Liver (tissue), 9 donors: ENCODE results near the gene FAT1. TPM values are rescaled to one million over a fixed set of nuclear protein-coding genes. Genes with fewer than 3 reads are reported as not detected.

ENCODE experiments used
- DNase-seq: peaks from one replicate; pipeline ENCODE4 v3.0.0-alpha.2; 2017; ENCODE audit warnings: low spot score
- H3K27ac ChIP-seq, 2 donors: one replicate each; pipeline ENCODE4 v1.7.0; 2013; ENCODE audit warnings: inconsistent platforms in 2 of 2, low read length in 2 of 2, control low read depth in 1 of 2, low read depth in 1 of 2, mild to moderate bottlenecking in 1 of 2
- H3K27me3 ChIP-seq, 4 donors: one replicate each; pipeline versions ENCODE4 v1.6.1 to v1.7.0; 2013; ENCODE audit warnings: low read length in 3 of 4, inconsistent platforms in 1 of 4, mild to moderate bottlenecking in 1 of 4, moderate library complexity in 1 of 4; ENCODE audit not compliant: control insufficient read depth in 4 of 4, insufficient read depth in 4 of 4
- H3K36me3 ChIP-seq, 4 donors: one replicate each; pipeline versions ENCODE4 v1.6.1 to v1.7.0; 2013; ENCODE audit warnings: low read length in 3 of 4, mild to moderate bottlenecking in 3 of 4, low read depth in 1 of 4, moderate library complexity in 1 of 4; ENCODE audit not compliant: control insufficient read depth in 4 of 4, insufficient read depth in 3 of 4
- H3K4me1 ChIP-seq, 4 donors: one replicate each; pipeline versions ENCODE4 v1.6.1 to v1.7.0; 2013; ENCODE audit warnings: low read length in 3 of 4, mild to moderate bottlenecking in 3 of 4, moderate library complexity in 1 of 4; ENCODE audit not compliant: control insufficient read depth in 4 of 4, insufficient read depth in 4 of 4
- H3K4me3 ChIP-seq, 3 donors: one replicate each; pipeline versions ENCODE4 v1.6.1 to v1.7.0; 2013; ENCODE audit warnings: low read length in 3 of 3, control low read depth in 1 of 3, low read depth in 1 of 3, mild to moderate bottlenecking in 1 of 3
- H3K9ac ChIP-seq, 2 donors: one replicate each; pipeline ENCODE4 v1.7.0; 2013; ENCODE audit warnings: low read length in 2 of 2, mild to moderate bottlenecking in 2 of 2, moderate library complexity in 2 of 2, control low read depth in 1 of 2, low read depth in 1 of 2
- H3K9me3 ChIP-seq, 4 donors: one replicate each; pipeline versions ENCODE4 v1.6.1 to v1.7.0; 2013; ENCODE audit warnings: low read length in 3 of 4; ENCODE audit not compliant: control insufficient read depth in 4 of 4
- ATF3 ChIP-seq: IDR thresholded peaks from 2 replicates; pipeline ENCODE4 v1.6.1; 2016; ENCODE audit warnings: antibody characterized with exemption
- CTCF ChIP-seq: fragments of 150-350 bp; IDR thresholded peaks from 2 replicates; pipeline ENCODE4 v1.5.1; 2017; ENCODE audit warnings: improper control_type of control experiment, low read depth, low read length; ENCODE audit not compliant: missing input control
- EGR1 ChIP-seq, 2 donors: IDR thresholded peaks; 2 replicates each; pipeline ENCODE4 v1.6.1; 2016 to 2018; ENCODE audit warnings: antibody characterized with exemption in 2 of 2, low read depth in 2 of 2
- FOXA1 ChIP-seq: IDR thresholded peaks from 2 replicates; pipeline ENCODE4 v1.6.1; 2016; ENCODE audit warnings: antibody characterized with exemption
- FOXA2 ChIP-seq: IDR thresholded peaks from 2 replicates; pipeline ENCODE4 v1.6.1; 2016; ENCODE audit warnings: antibody characterized with exemption
- HNF4A ChIP-seq, 2 donors: conservative IDR thresholded peaks; 2 replicates each; pipeline ENCODE4 v1.6.1; 2016; ENCODE audit warnings: antibody characterized with exemption in 2 of 2, mild to moderate bottlenecking in 2 of 2
- HNF4G ChIP-seq: IDR thresholded peaks from 2 replicates; pipeline ENCODE4 v1.6.1; 2016; ENCODE audit warnings: antibody characterized with exemption
- JUND ChIP-seq, 2 donors: IDR thresholded peaks; 2 replicates each; pipeline ENCODE4 v1.6.1; 2016; ENCODE audit warnings: antibody characterized with exemption in 2 of 2
- NR2F2 ChIP-seq: IDR thresholded peaks from 2 replicates; pipeline ENCODE4 v1.6.1; 2016; ENCODE audit warnings: antibody characterized with exemption
- RAD21 ChIP-seq, 2 donors: IDR thresholded peaks; 2 replicates each; pipeline ENCODE4 v1.6.1; 2016; ENCODE audit warnings: antibody characterized with exemption in 2 of 2, mild to moderate bottlenecking in 2 of 2
- REST ChIP-seq: IDR thresholded peaks from 2 replicates; pipeline ENCODE4 v1.6.1; 2016; ENCODE audit warnings: antibody characterized with exemption, mild to moderate bottlenecking
- RXRA ChIP-seq, 2 donors: IDR thresholded peaks; 2 replicates each; pipeline ENCODE4 v1.6.1; 2017 to 2018; ENCODE audit warnings: antibody characterized with exemption in 2 of 2, mild to moderate bottlenecking in 1 of 2
- SP1 ChIP-seq: IDR thresholded peaks from 2 replicates; pipeline ENCODE4 v1.6.1; 2018; ENCODE audit warnings: antibody characterized with exemption, mild to moderate bottlenecking
- TAF1 ChIP-seq: conservative IDR thresholded peaks from 2 replicates; pipeline ENCODE4 v1.6.1; 2016; ENCODE audit warnings: antibody characterized with exemption, mild to moderate bottlenecking
- YY1 ChIP-seq: IDR thresholded peaks from 2 replicates; pipeline ENCODE4 v1.6.1; 2016; ENCODE audit warnings: antibody characterized with exemption, mild to moderate bottlenecking
- WGBS: extraction: QIAGEN DNeasy Blood & Tissue Kit; methylation state at CpG from one replicate; pipeline ENCODE4 v1.1.7; 2013; 5-methylcytosine and 5-hydroxymethylcytosine counted together
- polyA plus RNA-seq, 2 donors: library from polyadenylated mRNA; stranded (reverse) in 1 of 2; unstranded in 1 of 2; fragments of 200-250 nt in 1 of 2; fragments of >200 nt in 1 of 2; fragmentation: Nextera tagmentation in 1 of 2; extraction: Ambion mirVana in 1 of 2; gene quantifications; one replicate each; pipeline versions ENCODE4 v1.2.1 to v1.2.3, GENCODE V29; 2013 to 2015
- total RNA-seq, 2 donors: library from RNA; depleted of rRNA; stranded (reverse); fragments of >200 nt; gene quantifications; one replicate each; pipeline ENCODE4 v1.2.3, GENCODE V29; 2014
- TF ChIP-seq, protein P1 (sequence below): IDR thresholded peaks from 2 replicates; pipeline ENCODE4 v1.6.1; 2016; ENCODE audit warnings: antibody characterized with exemption
- TF ChIP-seq, protein P2 (sequence below): IDR thresholded peaks from 2 replicates; pipeline ENCODE4 v1.6.1; 2016; ENCODE audit warnings: antibody characterized with exemption
- donor health status: healthy.
- donor health status: healthy.
- donor health status: healthy.
- donor health status: healthy.
- donor health status: healthy.

The FAT1 gene
- total and polyA plus RNA-seq, 4 donors, result 10.0 to 48.0 (median 30.0) TPM

GRCh38 chr4:186604124-186604807, 119.4 kb downstream of the FAT1 start:
- no peaks in the 10 kb centered on the region for H3K27me3 ChIP-seq
- H3K4me1 ChIP-seq, result no peaks in the 10 kb centered on the region
- no peak for TF ChIP-seq JUND (IDR thresholded peaks at IDR 0.05)
- TF ChIP-seq FOXA1, result no peak
- TF ChIP-seq CTCF, result no peak
- TF ChIP-seq SP1, result no peak
- no peak for TF ChIP-seq HNF4A (conservative IDR thresholded peaks at IDR 0.05)
- TF ChIP-seq HNF4G, result no peak
- no peak for TF ChIP-seq ATF3
- TF ChIP-seq NR2F2, result no peak
- TF ChIP-seq, protein P1, sequence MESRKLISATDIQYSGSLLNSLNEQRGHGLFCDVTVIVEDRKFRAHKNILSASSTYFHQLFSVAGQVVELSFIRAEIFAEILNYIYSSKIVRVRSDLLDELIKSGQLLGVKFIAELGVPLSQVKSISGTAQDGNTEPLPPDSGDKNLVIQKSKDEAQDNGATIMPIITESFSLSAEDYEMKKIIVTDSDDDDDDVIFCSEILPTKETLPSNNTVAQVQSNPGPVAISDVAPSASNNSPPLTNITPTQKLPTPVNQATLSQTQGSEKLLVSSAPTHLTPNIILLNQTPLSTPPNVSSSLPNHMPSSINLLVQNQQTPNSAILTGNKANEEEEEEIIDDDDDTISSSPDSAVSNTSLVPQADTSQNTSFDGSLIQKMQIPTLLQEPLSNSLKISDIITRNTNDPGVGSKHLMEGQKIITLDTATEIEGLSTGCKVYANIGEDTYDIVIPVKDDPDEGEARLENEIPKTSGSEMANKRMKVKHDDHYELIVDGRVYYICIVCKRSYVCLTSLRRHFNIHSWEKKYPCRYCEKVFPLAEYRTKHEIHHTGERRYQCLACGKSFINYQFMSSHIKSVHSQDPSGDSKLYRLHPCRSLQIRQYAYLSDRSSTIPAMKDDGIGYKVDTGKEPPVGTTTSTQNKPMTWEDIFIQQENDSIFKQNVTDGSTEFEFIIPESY, result no peak
- TF ChIP-seq, protein P2, sequence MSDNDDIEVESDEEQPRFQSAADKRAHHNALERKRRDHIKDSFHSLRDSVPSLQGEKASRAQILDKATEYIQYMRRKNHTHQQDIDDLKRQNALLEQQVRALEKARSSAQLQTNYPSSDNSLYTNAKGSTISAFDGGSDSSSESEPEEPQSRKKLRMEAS, result no peak
- no peak for TF ChIP-seq TAF1
- no peak for TF ChIP-seq REST
- TF ChIP-seq EGR1 (IDR thresholded peaks at IDR 0.05; ENCODE audit: low read depth in 2 of 2), result no peak
- TF ChIP-seq RXRA (IDR thresholded peaks at IDR 0.05), result no peak
- TF ChIP-seq YY1, result no peak
- no peak for TF ChIP-seq FOXA2
- no peak for TF ChIP-seq RAD21 (IDR thresholded peaks at IDR 0.05)
- no peak for DNase-seq
- no peak overlapping the region for H3K9ac ChIP-seq
- no peaks in the 10 kb centered on the region for H3K9me3 ChIP-seq
- H3K4me3 ChIP-seq, result no peak overlapping the region
- peaks cover 5 to 31% (median 20%) of the 10 kb centered on the region in 4 donors for H3K36me3 ChIP-seq
- 89% methylated on average over 7 of the region's 7 CpGs for WGBS
- H3K27ac ChIP-seq, result no peak overlapping the region
